Peyer's patch (tissue), 4 donors: Measurements from ENCODE around the gene TMEM131.

ENCODE experiments used
- POLR2A ChIP-seq, 2 donors: fragments of 450-650 bp; IDR thresholded peaks; one replicate each; pipeline ENCODE4 v1.5.1; 2017; ENCODE audit warnings: antibody characterized with exemption in 2 of 2, mild to moderate bottlenecking in 2 of 2, moderate library complexity in 2 of 2
- TF ChIP-seq, protein P1 (sequence below), 6 experiments: fragments of 450-650 bp in 4 of 6; fragments of 200-600 bp in 2 of 6; sonication (generic) in 1 of 6; IDR thresholded peaks; one replicate each; pipeline ENCODE4 v1.5.1; 2017 to 2019; ENCODE audit warnings: antibody characterized with exemption in 6 of 6, mild to moderate bottlenecking in 3 of 6, moderate library complexity in 1 of 6

GRCh38 chr2:98034745-98035144 is 39.0 kb upstream of the TMEM131 start:
- no peak for TF ChIP-seq POLR2A (IDR thresholded peaks at IDR 0.05)
- TF ChIP-seq, protein P1, sequence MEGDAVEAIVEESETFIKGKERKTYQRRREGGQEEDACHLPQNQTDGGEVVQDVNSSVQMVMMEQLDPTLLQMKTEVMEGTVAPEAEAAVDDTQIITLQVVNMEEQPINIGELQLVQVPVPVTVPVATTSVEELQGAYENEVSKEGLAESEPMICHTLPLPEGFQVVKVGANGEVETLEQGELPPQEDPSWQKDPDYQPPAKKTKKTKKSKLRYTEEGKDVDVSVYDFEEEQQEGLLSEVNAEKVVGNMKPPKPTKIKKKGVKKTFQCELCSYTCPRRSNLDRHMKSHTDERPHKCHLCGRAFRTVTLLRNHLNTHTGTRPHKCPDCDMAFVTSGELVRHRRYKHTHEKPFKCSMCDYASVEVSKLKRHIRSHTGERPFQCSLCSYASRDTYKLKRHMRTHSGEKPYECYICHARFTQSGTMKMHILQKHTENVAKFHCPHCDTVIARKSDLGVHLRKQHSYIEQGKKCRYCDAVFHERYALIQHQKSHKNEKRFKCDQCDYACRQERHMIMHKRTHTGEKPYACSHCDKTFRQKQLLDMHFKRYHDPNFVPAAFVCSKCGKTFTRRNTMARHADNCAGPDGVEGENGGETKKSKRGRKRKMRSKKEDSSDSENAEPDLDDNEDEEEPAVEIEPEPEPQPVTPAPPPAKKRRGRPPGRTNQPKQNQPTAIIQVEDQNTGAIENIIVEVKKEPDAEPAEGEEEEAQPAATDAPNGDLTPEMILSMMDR (IDR thresholded peaks at IDR 0.05), result no peak
